ENCODE measurements around the gene MOB3C.

MOB3C gene

GRCh38 chr1:46580140-46580903 is 36.3 kb downstream of the MOB3C start:
- in situ Hi-C loops (cut with HindIII; ENCODE audit: low sequenced_read_pairs) = no loop called here

GRCh38 chr1:46577671-46578070 is 38.9 kb downstream of the MOB3C start:
- in situ Hi-C loops (cut with HindIII; ENCODE audit: low sequenced_read_pairs) = no loop called here

GRCh38 chr1:46576596-46576995 is 40.0 kb downstream of the MOB3C start:
- in situ Hi-C loops (cut with HindIII; ENCODE audit: low sequenced_read_pairs) = no loop called here

- in situ Hi-C loops (cut with HindIII; ENCODE audit: low sequenced_read_pairs) = no loop called here
Measured at GRCh38 chr1:46575778-46576177, 40.8 kb downstream of the MOB3C start.

GRCh38 chr1:46575300-46575699 is 41.3 kb downstream of the MOB3C start:
- in situ Hi-C loops (cut with HindIII; ENCODE audit: low sequenced_read_pairs) = no loop called here

GRCh38 chr1:46571691-46572225 is 44.9 kb downstream of the MOB3C start:
- in situ Hi-C loops (cut with HindIII; ENCODE audit: low sequenced_read_pairs) = no loop called here

GRCh38 chr1:46569884-46570725 is 46.5 kb downstream of the MOB3C start:
- in situ Hi-C loops (cut with HindIII; ENCODE audit: low sequenced_read_pairs) = no loop called here

GRCh38 chr1:46569116-46569515 is 47.5 kb downstream of the MOB3C start:
- in situ Hi-C loops (cut with HindIII; ENCODE audit: low sequenced_read_pairs) = no loop called here

- in situ Hi-C loops (cut with HindIII; ENCODE audit: low sequenced_read_pairs) = no loop called here
Measured at GRCh38 chr1:46568461-46568891, 48.1 kb downstream of the MOB3C start.

- in situ Hi-C loops (cut with HindIII; ENCODE audit: low sequenced_read_pairs) = no loop called here
Measured at GRCh38 chr1:46563341-46563740, 53.3 kb downstream of the MOB3C start.

- in situ Hi-C loops (cut with HindIII; ENCODE audit: low sequenced_read_pairs) = no loop called here
Measured at GRCh38 chr1:46562498-46562897, 54.1 kb downstream of the MOB3C start.

GRCh38 chr1:46558966-46559365 is 57.6 kb downstream of the MOB3C start:
- in situ Hi-C loops (cut with HindIII; ENCODE audit: low sequenced_read_pairs) = no loop called here

GRCh38 chr1:46558141-46558963 is 58.3 kb downstream of the MOB3C start:
- in situ Hi-C loops (cut with HindIII; ENCODE audit: low sequenced_read_pairs) = no loop called here
